IMR-90 (cell line): ENCODE measurements around the gene H6PD. TPM values are rescaled to one million over a fixed set of nuclear protein-coding genes. Genes with fewer than 3 reads are reported as not detected.

Experiments used
- ATAC-seq: fragments of 200-7000 bp; cut with Tn5 transposase; 2 replicates; pipeline ENCODE4 v1.9.1; 2020; ENCODE audit warnings: low read depth, mild to moderate bottlenecking, moderate library complexity
- BruUV-seq: library from RNA; stranded (reverse); fragments of 400-500 nt; replicated peaks from 2 replicates; lab custom pipeline; 2021; lab: Mats Ljungman, UMichigan
- CTCF ChIA-PET: fragments of 300-600 bp; formaldehyde crosslinking; extraction: SDS; loops from one replicate; lab custom pipeline; 2021; ENCODE audit warnings: antibody characterized with exemption; lab: Yijun Ruan, JAX
- POLR2A ChIA-PET: fragments of 300-600 bp; sonication (Branson Sonifier 250); formaldehyde crosslinking; loops from one replicate; lab custom pipeline; 2022; ENCODE audit warnings: antibody characterized with exemption; ENCODE audit not compliant: unreplicated experiment; lab: Charles Lee
- DNase-seq: peaks from one replicate; pipeline ENCODE4 v3.0.0; 2013
- H2AFZ ChIP-seq: replicated peaks from 2 replicates; pipeline ENCODE3; 2013; ENCODE audit warnings: low read length, mild to moderate bottlenecking; ENCODE audit not compliant: poor library complexity
- H2AK5ac ChIP-seq: 2 replicates; pipeline ENCODE4 v1.6.1; 2013; ENCODE audit warnings: low read depth, low read length, inconsistent platforms
- H2AK9ac ChIP-seq: replicated peaks from 2 replicates; pipeline ENCODE3; 2013; ENCODE audit warnings: mild to moderate bottlenecking, low read depth, low read length, moderate library complexity; ENCODE audit not compliant: poor library complexity
- H2BK120ac ChIP-seq: 2 replicates; pipeline ENCODE4 v1.6.1; 2013; ENCODE audit warnings: low read depth, low read length, inconsistent platforms
- H2BK15ac ChIP-seq: 3 replicates; pipeline ENCODE4 v1.6.1; 2013; ENCODE audit warnings: low read depth, low read length, inconsistent platforms
- H2BK20ac ChIP-seq: 2 replicates; pipeline ENCODE4 v1.6.1; 2013; ENCODE audit warnings: low read depth, mild to moderate bottlenecking, inconsistent platforms, low read length, moderate library complexity
- H2BK5ac ChIP-seq: 2 replicates; pipeline ENCODE4 v1.6.1; 2013; ENCODE audit warnings: mild to moderate bottlenecking, low read depth, low read length, inconsistent platforms; ENCODE audit not compliant: poor library complexity, severe bottlenecking
- H3K14ac ChIP-seq: replicated peaks from 2 replicates; pipeline ENCODE4 v1.6.1; 2013; ENCODE audit warnings: low read depth, low read length, inconsistent platforms
- H3K18ac ChIP-seq: 2 replicates; pipeline ENCODE4 v1.6.1; 2013; ENCODE audit warnings: low read depth, low read length, control low read depth
- H3K23ac ChIP-seq: 2 replicates; pipeline ENCODE4 v1.6.1; 2013; ENCODE audit warnings: low read depth, low read length, inconsistent platforms
- H3K27ac ChIP-seq: 2 replicates; pipeline ENCODE4 v1.5.1; 2013; ENCODE audit warnings: mild to moderate bottlenecking, control low read depth, low read length; ENCODE audit not compliant: insufficient read depth
- H3K27me3 ChIP-seq: 2 replicates; pipeline ENCODE4 v1.6.1; 2013; ENCODE audit warnings: low read length; ENCODE audit not compliant: control insufficient read depth, insufficient read depth
- H3K36me3 ChIP-seq: 2 replicates; pipeline ENCODE4 v1.6.1; 2013; ENCODE audit warnings: low read length, mixed read lengths; ENCODE audit not compliant: control insufficient read depth, insufficient read depth
- H3K4ac ChIP-seq: 2 replicates; pipeline ENCODE4 v1.6.1; 2013; ENCODE audit warnings: low read depth, low read length, inconsistent platforms
- H3K4me1 ChIP-seq: 2 replicates; pipeline ENCODE4 v1.6.1; 2013; ENCODE audit warnings: low read length, mixed read lengths; ENCODE audit not compliant: control insufficient read depth, insufficient read depth
- H3K4me2 ChIP-seq: 2 replicates; pipeline ENCODE4 v1.6.1; 2013; ENCODE audit warnings: low read depth, mild to moderate bottlenecking, control low read depth, low read length, moderate library complexity
- H3K4me3 ChIP-seq: 2 replicates; pipeline ENCODE4 v1.5.1; 2013; ENCODE audit warnings: low read depth, mild to moderate bottlenecking, control low read depth, low read length, moderate library complexity; ENCODE audit not compliant: insufficient read depth
- H3K56ac ChIP-seq: 2 replicates; pipeline ENCODE4 v1.6.1; 2013; ENCODE audit warnings: low read length, inconsistent platforms; ENCODE audit not compliant: insufficient read depth; ENCODE audit errors: extremely low read depth
- H3K79me1 ChIP-seq, 2 experiments: 2 replicates each; pipeline ENCODE4 v1.6.1; 2013; ENCODE audit warnings: low read length in 2 of 2, inconsistent platforms in 1 of 2, low read depth in 1 of 2
- H3K9ac ChIP-seq: 2 replicates; pipeline ENCODE4 v1.6.1; 2013; ENCODE audit warnings: low read depth, low read length, control low read depth
- H3K9me1 ChIP-seq: 2 replicates; pipeline ENCODE4 v1.6.1; 2013; ENCODE audit warnings: low read length, inconsistent platforms; ENCODE audit not compliant: insufficient read depth
- H3K9me3 ChIP-seq: 2 replicates; pipeline ENCODE4 v1.6.1; 2013; ENCODE audit warnings: low read length; ENCODE audit not compliant: control insufficient read depth, insufficient read depth
- H4K20me1 ChIP-seq: 2 replicates; pipeline ENCODE4 v1.6.1; 2013; ENCODE audit warnings: low read length, inconsistent platforms; ENCODE audit not compliant: insufficient read depth
- H4K5ac ChIP-seq: 2 replicates; pipeline ENCODE4 v1.6.1; 2013; ENCODE audit warnings: mild to moderate bottlenecking, low read depth, low read length, control low read depth
- H4K8ac ChIP-seq, 2 experiments: 2 replicates each; pipeline ENCODE4 v1.6.1; 2013; ENCODE audit warnings: low read depth in 2 of 2, low read length in 2 of 2, control low read depth in 1 of 2, inconsistent platforms in 1 of 2
- H4K91ac ChIP-seq: 2 replicates; pipeline ENCODE4 v1.6.1; 2013; ENCODE audit warnings: low read depth, low read length, inconsistent platforms; ENCODE audit not compliant: insufficient read depth
- CHD1 ChIP-seq: IDR thresholded peaks from 2 replicates; pipeline ENCODE4 v1.6.1; 2012; ENCODE audit warnings: low read depth, low read length, improper control_type of control experiment
- FOS ChIP-seq: fragments of 150-350 bp; IDR thresholded peaks from 2 replicates; pipeline ENCODE4 v1.6.1; 2016; ENCODE audit warnings: low read depth, low read length
- MAZ ChIP-seq: IDR thresholded peaks from 2 replicates; pipeline ENCODE4 v1.6.1; 2012; ENCODE audit warnings: low read depth, mild to moderate bottlenecking, low read length, improper control_type of control experiment, moderate library complexity, borderline replicate concordance
- MXI1 ChIP-seq: IDR thresholded peaks from 2 replicates; pipeline ENCODE4 v1.6.1; 2012; ENCODE audit warnings: low read depth, mild to moderate bottlenecking, low read length, moderate library complexity, borderline replicate concordance
- NFE2L2 ChIP-seq: fragments of 150-350 bp; IDR thresholded peaks from 2 replicates; pipeline ENCODE4 v1.6.1; 2016; ENCODE audit warnings: low read depth, mild to moderate bottlenecking, low read length
- POLR2A ChIP-seq: IDR thresholded peaks from 2 replicates; pipeline ENCODE4 v1.6.1; 2012; ENCODE audit warnings: mild to moderate bottlenecking, low read depth, low read length
- RAD21 ChIP-seq: IDR thresholded peaks from 2 replicates; pipeline ENCODE4 v1.6.1; 2012; ENCODE audit warnings: low read length, improper control_type of control experiment
- SMC3 ChIP-seq: fragments of 150-350 bp; IDR thresholded peaks from 2 replicates; pipeline ENCODE4 v1.6.1; 2016; ENCODE audit warnings: low read depth, mild to moderate bottlenecking, antibody characterized with exemption, low read length, moderate library complexity
- WGBS, 2 experiments: methylation state at CpG; one replicate each; pipeline versions ENCODE4 v1.1.5 to v1.1.7; 2013; ENCODE audit warnings: missing lambda C conversion rate in 2 of 2; ENCODE audit not compliant: insufficient read length in 1 of 2; ENCODE audit errors: extremely low coverage in 2 of 2; 5-methylcytosine and 5-hydroxymethylcytosine counted together
- dilution Hi-C: fragments of 300-500 bp; cut with HindIII; formaldehyde crosslinking; loops from one replicate; pipeline ENCODE4 v1.14.3; 2018; ENCODE audit warnings: low sequenced_read_pairs; ENCODE audit not compliant: unreplicated experiment
- in situ Hi-C: fragments of 300-500 bp; cut with MboI; formaldehyde crosslinking; loops from 3 replicates; pipeline ENCODE4 v1.14.3; 2019; ENCODE audit warnings: low sequenced_read_pairs, inconsistent platforms, mixed read lengths
- intact Hi-C: fragments of 100-400 bp; cut with micrococcal nuclease; formaldehyde crosslinking; loops from 2 replicates; pipeline ENCODE4 v1.10.0; 2022
- polyA plus RNA-seq, 3 experiments: library from polyadenylated mRNA; depleted of rRNA; stranded (reverse); fragments of >200 nt; gene quantifications; 2 replicates each; pipeline ENCODE4 v1.2.3, GENCODE V29; 2012; ENCODE audit warnings: low replicate concordance in 1 of 3
- total RNA-seq: library from RNA; depleted of rRNA; stranded (reverse); fragments of >200 nt; gene quantifications from 2 replicates; pipeline ENCODE4 v1.2.3, GENCODE V29; 2012
- TF ChIP-seq, protein P1 (sequence below): fragments of 150-350 bp; IDR thresholded peaks from 2 replicates; pipeline ENCODE4 v1.6.1; 2016; ENCODE audit warnings: low read depth, mild to moderate bottlenecking, low read length, moderate library complexity, borderline replicate concordance
- TF ChIP-seq, protein P2 (sequence below): fragments of 150-350 bp; IDR thresholded peaks from 2 replicates; pipeline ENCODE4 v1.6.1; 2017; ENCODE audit warnings: mild to moderate bottlenecking, antibody characterized with exemption, low read length, low read depth

The H6PD gene
- total and polyA plus RNA-seq, 2 of the 4 experiments (the other 2 are of a cell fraction) = 9.3 to 22.1 TPM

DNA sequence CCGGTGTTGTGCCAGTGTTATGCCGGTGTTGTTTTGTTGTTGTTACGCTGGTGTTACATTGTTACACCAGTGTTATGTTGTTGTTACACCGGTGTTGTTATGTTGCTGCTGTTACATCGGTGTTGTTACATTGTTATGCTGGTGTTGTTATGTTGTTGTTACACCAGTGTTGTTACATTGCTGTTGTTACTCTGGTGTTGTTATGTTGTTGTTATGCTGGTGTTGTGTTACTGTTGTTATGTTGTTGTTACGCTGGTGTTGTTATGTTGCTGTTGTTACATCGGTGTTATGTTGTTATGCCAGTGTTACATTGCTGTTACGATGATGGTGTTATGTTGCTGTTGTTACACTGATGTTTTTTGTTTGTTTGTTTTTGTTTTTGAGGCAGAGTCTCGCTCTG, 24.1 kb downstream of the H6PD start:
- TF ChIP-seq MXI1 (no peak), CHD1 (no peak), SMC3 (no peak), RAD21 (no peak), POLR2A (no peak), NFE2L2 (no peak), MAZ (no peak), FOS (no peak)
- TF ChIP-seq, protein P1, sequence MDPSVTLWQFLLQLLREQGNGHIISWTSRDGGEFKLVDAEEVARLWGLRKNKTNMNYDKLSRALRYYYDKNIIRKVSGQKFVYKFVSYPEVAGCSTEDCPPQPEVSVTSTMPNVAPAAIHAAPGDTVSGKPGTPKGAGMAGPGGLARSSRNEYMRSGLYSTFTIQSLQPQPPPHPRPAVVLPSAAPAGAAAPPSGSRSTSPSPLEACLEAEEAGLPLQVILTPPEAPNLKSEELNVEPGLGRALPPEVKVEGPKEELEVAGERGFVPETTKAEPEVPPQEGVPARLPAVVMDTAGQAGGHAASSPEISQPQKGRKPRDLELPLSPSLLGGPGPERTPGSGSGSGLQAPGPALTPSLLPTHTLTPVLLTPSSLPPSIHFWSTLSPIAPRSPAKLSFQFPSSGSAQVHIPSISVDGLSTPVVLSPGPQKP = no peak
- TF ChIP-seq, protein P2, sequence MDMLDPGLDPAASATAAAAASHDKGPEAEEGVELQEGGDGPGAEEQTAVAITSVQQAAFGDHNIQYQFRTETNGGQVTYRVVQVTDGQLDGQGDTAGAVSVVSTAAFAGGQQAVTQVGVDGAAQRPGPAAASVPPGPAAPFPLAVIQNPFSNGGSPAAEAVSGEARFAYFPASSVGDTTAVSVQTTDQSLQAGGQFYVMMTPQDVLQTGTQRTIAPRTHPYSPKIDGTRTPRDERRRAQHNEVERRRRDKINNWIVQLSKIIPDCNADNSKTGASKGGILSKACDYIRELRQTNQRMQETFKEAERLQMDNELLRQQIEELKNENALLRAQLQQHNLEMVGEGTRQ = no peak
- Histone ChIP-seq H3K56ac (no peak overlapping the region), H3K79me1 (peaks cover 28 to 50% of the 10 kb centered on the region in 2 experiments), H3K4me3 (no peak overlapping the region), H2BK120ac (no peak overlapping the region), H4K5ac (no peak overlapping the region), H2BK5ac (no peak overlapping the region), H3K23ac (no peak overlapping the region), H2AFZ (no peak overlapping the region), H3K4me1 (no peaks in the 10 kb centered on the region), H3K36me3 (peaks cover 18% of the 10 kb centered on the region), H3K27me3 (no peaks in the 10 kb centered on the region), H4K20me1 (peaks cover 22% of the 10 kb centered on the region; the same call in 1 of the 2 replicates), H3K4me2 (no peak overlapping the region), H3K14ac (no peak overlapping the region), H3K9me1 (peaks cover 9% of the 10 kb centered on the region), H3K4ac (no peak overlapping the region), H2BK20ac (no peak overlapping the region), H2AK5ac (no peak overlapping the region), H3K9me3 (no peaks in the 10 kb centered on the region), H2AK9ac (no peak overlapping the region), H2BK15ac (no peak overlapping the region), H3K18ac (no peak overlapping the region), H3K27ac (no peak overlapping the region), H4K8ac (no peak overlapping the region), H3K9ac (no peak overlapping the region), H4K91ac (no peak overlapping the region)
- in situ Hi-C loops = no loop called here
- BruUV-seq = no TSS peak
- ChIA-PET CTCF (no interaction called here), POLR2A (no interaction called here)
- intact Hi-C loops = no loop called here
- dilution Hi-C loops = no loop called here
- ATAC-seq = no peak
- no peak for DNase-seq
- 99% methylated on average over 8 of the region's 9 CpGs; no CpG with 5 or more reads in 1 of the 2 experiments for WGBS, 2 experiments
